ENCODE measurements around the gene C4B. TPM values are rescaled to one million over a fixed set of nuclear protein-coding genes. Genes with fewer than 3 reads are reported as not detected.
"Not testable (repeated sequence)": the region's sequence is repeated elsewhere in the genome, so short reads cannot be mapped to it uniquely, and the experiment has no call there.

The C4B gene
- total RNA-seq, 1 experiment from 2014 or later: 6.3 TPM

DNA sequence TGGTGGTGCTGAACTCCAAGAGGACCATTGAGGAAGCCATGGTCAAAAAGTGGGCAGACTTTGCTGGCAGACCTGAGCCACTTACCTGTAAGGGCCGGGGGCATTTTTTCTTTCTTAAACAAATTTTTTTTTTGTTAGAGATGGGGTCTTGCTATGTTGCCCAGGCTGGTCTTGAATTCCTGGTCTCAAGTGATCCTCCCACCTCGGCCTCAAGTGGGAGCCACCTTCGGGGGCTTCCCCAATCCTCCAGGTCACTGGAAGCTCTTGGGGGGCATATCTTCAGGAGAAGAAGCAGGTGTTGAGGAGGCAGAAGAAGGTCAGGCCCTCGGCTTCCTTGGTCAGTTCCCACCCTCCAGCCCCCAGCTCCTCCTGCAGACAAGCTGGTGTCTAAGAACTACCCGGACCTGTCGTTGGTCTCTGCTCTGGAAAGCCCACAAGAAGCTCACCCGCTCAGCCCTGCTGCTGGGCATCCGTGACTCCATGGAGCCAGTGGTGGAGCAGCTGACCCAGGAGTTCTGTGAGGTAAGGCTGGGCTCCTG lies 8.5 kb upstream of the C4B start:
- H2AFZ ChIP-seq (ENCODE audit: low read depth, low read length, poor library complexity, severe bottlenecking); POLR2A ChIA-PET; RAD21 ChIA-PET (ENCODE audit: low non-redundant PET in 1 of 2, low total read pairs in 2 of 2, uncharacterized antibody in 2 of 2, unreplicated experiment in 2 of 2); H3K9me3 ChIP-seq (ENCODE audit: control insufficient read depth in 1 of 2, insufficient read depth in 1 of 2, low read depth in 1 of 2, low read length in 2 of 2); H3K4me3 ChIP-seq (replicated peaks in 1 of 2; ENCODE audit: low read depth in 1 of 2, low read length in 2 of 2); H3K4me2 ChIP-seq (ENCODE audit: low read length); H3K36me3 ChIP-seq (ENCODE audit: control insufficient read depth in 1 of 2, insufficient read depth in 2 of 2, low read length in 2 of 2); CTCF ChIA-PET; H3K4me1 ChIP-seq (ENCODE audit: control insufficient read depth in 1 of 2, insufficient read depth in 2 of 2, low read length in 2 of 2); H3K79me2 ChIP-seq (ENCODE audit: insufficient read depth, low read length); ATAC-seq; H3K27ac ChIP-seq (ENCODE audit: low read depth, low read length); H3K9ac ChIP-seq (ENCODE audit: low read length); H3K27me3 ChIP-seq (ENCODE audit: insufficient read depth, low read length); BruUV-seq (replicated peaks); intact Hi-C loops (cut with micrococcal nuclease); H4K20me1 ChIP-seq (ENCODE audit: insufficient read depth); H3K9me2 ChIP-seq (ENCODE audit: insufficient read depth); DNase-seq (ENCODE audit: low read depth, low spot score): not testable (repeated sequence)

DNA sequence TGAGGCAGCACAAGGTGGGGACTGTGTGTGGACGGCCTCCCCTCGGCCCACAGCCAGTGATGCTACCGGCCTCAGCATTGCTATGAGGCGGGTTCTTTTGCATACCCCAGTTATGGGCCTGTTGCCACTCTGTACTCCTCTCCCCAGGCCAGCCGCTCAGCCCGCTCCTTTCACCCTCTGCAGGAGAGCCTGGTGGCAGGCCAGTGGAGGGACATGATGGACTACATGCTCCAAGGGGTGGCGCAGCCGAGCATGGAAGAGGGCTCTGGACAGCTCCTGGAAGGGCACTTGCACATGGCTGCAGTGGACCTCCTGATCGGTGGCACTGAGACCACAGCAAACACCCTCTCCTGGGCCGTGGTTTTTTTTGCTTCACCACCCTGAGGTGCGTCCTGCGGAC lies 7.5 kb upstream of the C4B start:
- H3K27ac ChIP-seq (ENCODE audit: low read depth, low read length); H2AFZ ChIP-seq (ENCODE audit: low read depth, low read length, poor library complexity, severe bottlenecking); DNase-seq (ENCODE audit: low read depth, low spot score); H3K4me3 ChIP-seq (replicated peaks in 1 of 2; ENCODE audit: low read depth in 1 of 2, low read length in 2 of 2); H3K4me2 ChIP-seq (ENCODE audit: low read length); ATAC-seq; H3K9ac ChIP-seq (ENCODE audit: low read length); BruUV-seq (replicated peaks); H3K9me2 ChIP-seq (ENCODE audit: insufficient read depth); intact Hi-C loops (cut with micrococcal nuclease); H3K36me3 ChIP-seq (ENCODE audit: control insufficient read depth in 1 of 2, insufficient read depth in 2 of 2, low read length in 2 of 2); H3K4me1 ChIP-seq (ENCODE audit: control insufficient read depth in 1 of 2, insufficient read depth in 2 of 2, low read length in 2 of 2); POLR2A ChIA-PET; CTCF ChIA-PET; H3K79me2 ChIP-seq (ENCODE audit: insufficient read depth, low read length); RAD21 ChIA-PET (ENCODE audit: low non-redundant PET in 1 of 2, low total read pairs in 2 of 2, uncharacterized antibody in 2 of 2, unreplicated experiment in 2 of 2); H4K20me1 ChIP-seq (ENCODE audit: insufficient read depth); H3K27me3 ChIP-seq (ENCODE audit: insufficient read depth, low read length); H3K9me3 ChIP-seq (ENCODE audit: control insufficient read depth in 1 of 2, insufficient read depth in 1 of 2, low read depth in 1 of 2, low read length in 2 of 2): not testable (repeated sequence)

DNA sequence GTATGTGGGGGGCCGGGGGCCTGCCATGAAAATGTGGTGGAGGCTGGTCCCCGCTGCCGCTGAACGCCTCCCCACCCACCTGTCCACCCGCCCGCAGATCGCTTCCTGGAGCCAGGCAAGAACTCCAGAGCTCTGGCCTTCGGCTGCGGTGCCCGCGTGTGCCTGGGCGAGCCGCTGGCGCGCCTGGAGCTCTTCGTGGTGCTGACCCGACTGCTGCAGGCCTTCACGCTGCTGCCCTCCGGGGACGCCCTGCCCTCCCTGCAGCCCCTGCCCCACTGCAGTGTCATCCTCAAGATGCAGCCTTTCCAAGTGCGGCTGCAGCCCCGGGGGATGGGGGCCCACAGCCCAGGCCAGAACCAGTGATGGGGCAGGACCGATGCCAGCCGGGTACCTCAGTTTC lies 6.6 kb upstream of the C4B start:
- H3K9ac ChIP-seq (ENCODE audit: low read length); H3K27ac ChIP-seq (ENCODE audit: low read depth, low read length); H3K4me1 ChIP-seq (ENCODE audit: control insufficient read depth in 1 of 2, insufficient read depth in 2 of 2, low read length in 2 of 2); POLR2A ChIA-PET; intact Hi-C loops (cut with micrococcal nuclease); RAD21 ChIA-PET (ENCODE audit: low non-redundant PET in 1 of 2, low total read pairs in 2 of 2, uncharacterized antibody in 2 of 2, unreplicated experiment in 2 of 2); H4K20me1 ChIP-seq (ENCODE audit: insufficient read depth); DNase-seq (ENCODE audit: low read depth, low spot score); H3K9me2 ChIP-seq (ENCODE audit: insufficient read depth); H3K4me2 ChIP-seq (ENCODE audit: low read length); H3K36me3 ChIP-seq (ENCODE audit: control insufficient read depth in 1 of 2, insufficient read depth in 2 of 2, low read length in 2 of 2); BruUV-seq (replicated peaks); H3K9me3 ChIP-seq (ENCODE audit: control insufficient read depth in 1 of 2, insufficient read depth in 1 of 2, low read depth in 1 of 2, low read length in 2 of 2); H3K4me3 ChIP-seq (replicated peaks in 1 of 2; ENCODE audit: low read depth in 1 of 2, low read length in 2 of 2); H3K79me2 ChIP-seq (ENCODE audit: insufficient read depth, low read length); H2AFZ ChIP-seq (ENCODE audit: low read depth, low read length, poor library complexity, severe bottlenecking); ATAC-seq; H3K27me3 ChIP-seq (ENCODE audit: insufficient read depth, low read length); CTCF ChIA-PET: not testable (repeated sequence)

DNA sequence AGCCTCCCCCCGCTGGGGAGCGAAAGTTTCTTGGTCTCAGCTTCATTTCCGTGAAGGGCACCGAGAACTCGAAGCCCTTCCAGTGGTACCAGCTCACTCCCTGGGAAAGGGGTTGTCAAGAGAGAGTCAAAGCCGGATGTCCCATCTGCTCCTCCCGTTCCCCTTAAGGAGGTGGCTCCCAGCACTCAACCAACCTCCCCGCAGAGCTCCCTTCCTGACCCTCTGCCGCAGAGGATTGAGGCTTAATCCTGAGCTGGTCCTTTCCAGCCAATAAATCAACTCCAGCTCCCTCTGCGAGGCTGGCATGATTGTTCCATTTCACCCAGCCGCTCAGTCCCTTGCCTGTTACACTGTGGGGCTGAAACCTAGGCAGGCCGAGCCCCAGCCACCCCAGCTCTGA lies 6.0 kb upstream of the C4B start:
- POLR2A ChIA-PET; H4K20me1 ChIP-seq (ENCODE audit: insufficient read depth); H3K36me3 ChIP-seq (ENCODE audit: control insufficient read depth in 1 of 2, insufficient read depth in 2 of 2, low read length in 2 of 2); H3K79me2 ChIP-seq (ENCODE audit: insufficient read depth, low read length); H3K4me2 ChIP-seq (ENCODE audit: low read length); H3K4me3 ChIP-seq (replicated peaks in 1 of 2; ENCODE audit: low read depth in 1 of 2, low read length in 2 of 2); CTCF ChIA-PET; H3K9me3 ChIP-seq (ENCODE audit: control insufficient read depth in 1 of 2, insufficient read depth in 1 of 2, low read depth in 1 of 2, low read length in 2 of 2); RAD21 ChIA-PET (ENCODE audit: low non-redundant PET in 1 of 2, low total read pairs in 2 of 2, uncharacterized antibody in 2 of 2, unreplicated experiment in 2 of 2); H3K4me1 ChIP-seq (ENCODE audit: control insufficient read depth in 1 of 2, insufficient read depth in 2 of 2, low read length in 2 of 2); H3K9ac ChIP-seq (ENCODE audit: low read length); H2AFZ ChIP-seq (ENCODE audit: low read depth, low read length, poor library complexity, severe bottlenecking); H3K27ac ChIP-seq (ENCODE audit: low read depth, low read length); ATAC-seq; intact Hi-C loops (cut with micrococcal nuclease); DNase-seq (ENCODE audit: low read depth, low spot score); BruUV-seq (replicated peaks); H3K27me3 ChIP-seq (ENCODE audit: insufficient read depth, low read length); H3K9me2 ChIP-seq (ENCODE audit: insufficient read depth): not testable (repeated sequence)

DNA sequence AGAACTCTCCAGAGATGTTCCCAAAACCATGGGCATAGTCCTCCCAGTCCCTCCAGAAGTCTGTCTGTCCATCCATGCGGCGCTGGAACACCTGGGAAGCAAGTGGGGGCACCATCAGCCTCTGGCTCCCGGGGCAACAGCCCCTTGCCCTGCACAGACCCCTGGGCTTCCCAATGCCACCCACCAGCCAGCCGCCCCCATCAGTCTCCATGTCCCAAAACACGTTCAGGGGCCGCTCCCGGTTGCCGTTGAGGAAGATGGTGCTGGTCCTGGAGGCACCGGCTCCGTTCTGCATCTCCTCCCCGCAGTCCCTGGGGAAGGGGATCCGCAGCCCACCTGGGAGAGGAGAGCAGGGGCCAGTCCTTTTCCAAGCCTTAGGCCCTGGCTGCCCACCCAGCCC lies 5.1 kb upstream of the C4B start:
- H3K79me2 ChIP-seq (ENCODE audit: insufficient read depth, low read length); H3K36me3 ChIP-seq (ENCODE audit: control insufficient read depth in 1 of 2, insufficient read depth in 2 of 2, low read length in 2 of 2); BruUV-seq (replicated peaks); H3K9me2 ChIP-seq (ENCODE audit: insufficient read depth); H3K4me3 ChIP-seq (replicated peaks in 1 of 2; ENCODE audit: low read depth in 1 of 2, low read length in 2 of 2); DNase-seq (ENCODE audit: low read depth, low spot score); H2AFZ ChIP-seq (ENCODE audit: low read depth, low read length, poor library complexity, severe bottlenecking); H3K9ac ChIP-seq (ENCODE audit: low read length); H3K9me3 ChIP-seq (ENCODE audit: control insufficient read depth in 1 of 2, insufficient read depth in 1 of 2, low read depth in 1 of 2, low read length in 2 of 2); RAD21 ChIA-PET (ENCODE audit: low non-redundant PET in 1 of 2, low total read pairs in 2 of 2, uncharacterized antibody in 2 of 2, unreplicated experiment in 2 of 2); H3K27ac ChIP-seq (ENCODE audit: low read depth, low read length); H3K4me1 ChIP-seq (ENCODE audit: control insufficient read depth in 1 of 2, insufficient read depth in 2 of 2, low read length in 2 of 2); intact Hi-C loops (cut with micrococcal nuclease); ATAC-seq; POLR2A ChIA-PET; CTCF ChIA-PET; H4K20me1 ChIP-seq (ENCODE audit: insufficient read depth); H3K27me3 ChIP-seq (ENCODE audit: insufficient read depth, low read length); H3K4me2 ChIP-seq (ENCODE audit: low read length): not testable (repeated sequence)

Data from HCT116 (cell line).